Loucy (cell line): ENCODE measurements around the gene ARL5A.

ENCODE experiments used
- H2AFZ ChIP-seq: fragments of 200-600 bp; sonication (generic); 2 replicates; pipeline ENCODE4 v1.6.0; 2016; ENCODE audit warnings: antibody characterized with exemption, mild to moderate bottlenecking, low read length, moderate library complexity
- H3F3A ChIP-seq: fragments of 200-600 bp; 2 replicates; pipeline ENCODE4 v1.6.0; 2016; ENCODE audit warnings: antibody characterized with exemption, low read depth, mild to moderate bottlenecking
- H3K27me3 ChIP-seq: fragments of 200-600 bp; sonication (generic); 2 replicates; pipeline ENCODE4 v1.6.1; 2014; ENCODE audit warnings: low read length, mild to moderate bottlenecking; ENCODE audit not compliant: insufficient read depth, poor library complexity, severe bottlenecking
- H3K36me3 ChIP-seq: fragments of 200-600 bp; sonication (generic); 2 replicates; pipeline ENCODE4 v1.6.1; 2016; ENCODE audit warnings: low read length; ENCODE audit not compliant: insufficient read depth
- H3K4me1 ChIP-seq: fragments of 200-600 bp; sonication (generic); 2 replicates; pipeline ENCODE4 v1.5.1; 2014; ENCODE audit warnings: low read length, mild to moderate bottlenecking; ENCODE audit not compliant: insufficient read depth, poor library complexity, severe bottlenecking
- H3K4me2 ChIP-seq: fragments of 200-600 bp; sonication (generic); 2 replicates; pipeline ENCODE4 v1.6.0; 2014; ENCODE audit warnings: antibody characterized with exemption, low read length, low read depth, mild to moderate bottlenecking; ENCODE audit not compliant: poor library complexity, severe bottlenecking
- H3K4me3 ChIP-seq: fragments of 200-600 bp; sonication (generic); 2 replicates; pipeline ENCODE4 v1.5.1; 2014; ENCODE audit warnings: low read length, mild to moderate bottlenecking, mixed read lengths; ENCODE audit not compliant: poor library complexity, severe bottlenecking
- H3K79me2 ChIP-seq: fragments of 200-600 bp; sonication (generic); 2 replicates; pipeline ENCODE4 v1.6.1; 2014; ENCODE audit warnings: low read length; ENCODE audit not compliant: insufficient read depth
- H3K9ac ChIP-seq: fragments of 200-600 bp; sonication (generic); 2 replicates; pipeline ENCODE4 v1.6.0; 2014; ENCODE audit warnings: mild to moderate bottlenecking, low read depth, low read length, moderate library complexity; ENCODE audit not compliant: poor library complexity, severe bottlenecking
- H3K9me2 ChIP-seq: fragments of 200-600 bp; sonication (generic); replicated peaks from 2 replicates; pipeline ENCODE4 v1.6.1; 2016; ENCODE audit warnings: low read depth, low read length, mixed read lengths
- H3K9me3 ChIP-seq: fragments of 200-600 bp; sonication (generic); 2 replicates; pipeline ENCODE4 v1.6.1; 2014; ENCODE audit warnings: mild to moderate bottlenecking, antibody characterized with exemption, low read length, low read depth; ENCODE audit not compliant: insufficient read depth
- H4K20me1 ChIP-seq: fragments of 200-600 bp; sonication (generic); 2 replicates; pipeline ENCODE4 v1.6.0; 2014; ENCODE audit warnings: antibody characterized with exemption, low read length, mild to moderate bottlenecking; ENCODE audit not compliant: insufficient read depth, poor library complexity, severe bottlenecking
- EZH2phosphoT487 ChIP-seq: fragments of 200-600 bp; IDR thresholded peaks from 2 replicates; pipeline ENCODE4 v1.6.1; 2018; ENCODE audit warnings: antibody characterized with exemption, mild to moderate bottlenecking, moderate library complexity, borderline replicate concordance
- TF ChIP-seq, protein P1 (sequence below): fragments of 200-600 bp; sonication (generic); conservative IDR thresholded peaks from 2 replicates; pipeline ENCODE4 v1.5.1; 2014; ENCODE audit warnings: mild to moderate bottlenecking, antibody characterized with exemption, low read length

The ARL5A gene

DNA sequence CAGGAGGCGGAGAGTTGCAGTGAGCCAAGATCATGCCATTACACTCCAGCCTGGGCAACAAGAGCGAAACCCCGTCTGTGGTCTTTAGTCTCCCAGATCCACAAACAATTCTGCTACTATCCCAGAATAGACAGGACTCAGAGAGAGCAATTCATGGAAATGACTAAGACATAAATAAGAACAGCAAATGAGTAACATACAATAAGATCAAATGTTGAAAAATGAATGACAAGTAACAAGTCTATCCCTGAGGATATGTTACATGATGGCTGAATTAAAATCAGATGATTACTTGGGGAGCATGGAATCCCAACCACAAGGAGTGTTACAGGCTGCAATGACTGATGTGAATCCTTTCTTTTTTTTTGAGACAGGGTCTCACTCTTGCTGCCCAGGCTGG lies 10.3 kb downstream of the ARL5A start:
- TF ChIP-seq EZH2phosphoT487, result no peak
- TF ChIP-seq, protein P1, sequence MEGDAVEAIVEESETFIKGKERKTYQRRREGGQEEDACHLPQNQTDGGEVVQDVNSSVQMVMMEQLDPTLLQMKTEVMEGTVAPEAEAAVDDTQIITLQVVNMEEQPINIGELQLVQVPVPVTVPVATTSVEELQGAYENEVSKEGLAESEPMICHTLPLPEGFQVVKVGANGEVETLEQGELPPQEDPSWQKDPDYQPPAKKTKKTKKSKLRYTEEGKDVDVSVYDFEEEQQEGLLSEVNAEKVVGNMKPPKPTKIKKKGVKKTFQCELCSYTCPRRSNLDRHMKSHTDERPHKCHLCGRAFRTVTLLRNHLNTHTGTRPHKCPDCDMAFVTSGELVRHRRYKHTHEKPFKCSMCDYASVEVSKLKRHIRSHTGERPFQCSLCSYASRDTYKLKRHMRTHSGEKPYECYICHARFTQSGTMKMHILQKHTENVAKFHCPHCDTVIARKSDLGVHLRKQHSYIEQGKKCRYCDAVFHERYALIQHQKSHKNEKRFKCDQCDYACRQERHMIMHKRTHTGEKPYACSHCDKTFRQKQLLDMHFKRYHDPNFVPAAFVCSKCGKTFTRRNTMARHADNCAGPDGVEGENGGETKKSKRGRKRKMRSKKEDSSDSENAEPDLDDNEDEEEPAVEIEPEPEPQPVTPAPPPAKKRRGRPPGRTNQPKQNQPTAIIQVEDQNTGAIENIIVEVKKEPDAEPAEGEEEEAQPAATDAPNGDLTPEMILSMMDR, result no peak
- H3K4me2 ChIP-seq, result no peak overlapping the region
- H3K4me3 ChIP-seq, result no peak overlapping the region
- no peaks in the 10 kb centered on the region for H3K27me3 ChIP-seq
- peaks cover 74% of the 10 kb centered on the region for H3K79me2 ChIP-seq
- no peaks in the 10 kb centered on the region for H3K9me2 ChIP-seq
- H2AFZ ChIP-seq, result no peak overlapping the region
- peaks cover 37% of the 10 kb centered on the region for H4K20me1 ChIP-seq
- H3F3A ChIP-seq, result no peaks in the 10 kb centered on the region
- H3K9ac ChIP-seq, result no peak overlapping the region
- H3K9me3 ChIP-seq, result no peaks in the 10 kb centered on the region
- peaks cover 15% of the 10 kb centered on the region; the same call in 1 of the 2 replicates for H3K36me3 ChIP-seq
- peaks cover 23% of the 10 kb centered on the region for H3K4me1 ChIP-seq

- Histone ChIP-seq H3K9ac (no peak overlapping the region), H3K9me3 (no peaks in the 10 kb centered on the region), H3K36me3 (peaks cover 25% of the 10 kb centered on the region), H2AFZ (no peak overlapping the region), H3K79me2 (peaks cover 64% of the 10 kb centered on the region), H3K4me1 (peaks cover 17% of the 10 kb centered on the region), H3K4me2 (no peak overlapping the region), H3K9me2 (no peaks in the 10 kb centered on the region), H3K27me3 (no peaks in the 10 kb centered on the region), H4K20me1 (peaks cover 30% of the 10 kb centered on the region), H3F3A (no peaks in the 10 kb centered on the region), H3K4me3 (no peak overlapping the region)
- no peak for TF ChIP-seq EZH2phosphoT487
- TF ChIP-seq, protein P1, result no peak
Observed at GRCh38 chr2:151816843-151817242, 11.4 kb downstream of the ARL5A start.

DNA sequence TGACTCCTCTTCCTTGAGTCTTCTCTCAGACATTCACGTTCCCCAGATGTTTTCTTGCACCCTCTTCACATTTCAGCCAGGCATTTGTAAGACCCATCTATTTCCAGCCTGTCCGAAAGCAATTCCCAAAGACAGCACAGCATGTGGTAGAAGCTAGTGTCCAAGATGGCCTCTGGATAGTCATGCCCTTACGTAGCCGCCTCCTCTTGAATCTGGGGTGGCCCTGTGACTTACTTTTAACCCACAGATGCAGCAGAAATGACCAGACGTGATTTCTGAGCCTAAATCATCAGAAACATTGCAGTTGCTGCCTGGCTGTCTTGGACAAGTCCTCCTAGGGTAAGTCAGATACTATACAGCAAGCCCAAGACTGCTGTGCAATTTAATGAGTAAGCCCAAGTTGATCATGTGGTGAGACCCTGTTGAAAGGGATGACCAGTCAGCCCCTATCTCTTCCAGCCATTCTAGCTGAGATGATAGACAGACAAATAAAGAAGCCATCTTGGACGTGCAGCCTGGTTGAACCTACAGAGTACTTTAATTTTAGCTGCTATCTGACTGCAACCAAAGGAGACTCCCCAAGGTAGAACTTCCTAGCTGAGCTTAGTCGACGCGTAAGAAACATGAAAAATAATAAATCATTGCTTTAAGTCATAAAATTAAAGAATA lies 12.3 kb downstream of the ARL5A start:
- Histone ChIP-seq H3K4me3 (no peak overlapping the region), H3K4me2 (no peak overlapping the region), H4K20me1 (peaks cover 26% of the 10 kb centered on the region), H3K9ac (no peak overlapping the region), H3K9me3 (no peaks in the 10 kb centered on the region), H3K9me2 (no peaks in the 10 kb centered on the region), H3K36me3 (peaks cover 31% of the 10 kb centered on the region), H3K4me1 (peaks cover 12% of the 10 kb centered on the region), H3F3A (no peaks in the 10 kb centered on the region), H2AFZ (no peak overlapping the region), H3K79me2 (peaks cover 58% of the 10 kb centered on the region), H3K27me3 (no peaks in the 10 kb centered on the region)
- TF ChIP-seq, protein P1, result no peak
- no peak for TF ChIP-seq EZH2phosphoT487
